ENCODE results near the gene RHBDF2.

RHBDF2 gene

GRCh38 chr17:76501018-76501826 is at the start of gene RHBDF2:
Gene RHBDF2 (minus strand): TSS chr17:76501423. CDS start chr17:76481524, 19,899 bp downstream.
- DNase-seq = peak in 45 of 51 donors; percentile 19 to 87 (median 67)

- no peak for DNase-seq
Observed at GRCh38 chr17:76549539-76549938, 48.3 kb upstream of the RHBDF2 start.

GRCh38 chr17:76549215-76549518 is 47.9 kb upstream of the RHBDF2 start:
- no peak for DNase-seq

GRCh38 chr17:76548378-76549214 is 47.4 kb upstream of the RHBDF2 start:
- DNase-seq = no peak

GRCh38 chr17:76547642-76548202 is 46.5 kb upstream of the RHBDF2 start:
- no peak for DNase-seq

GRCh38 chr17:76547183-76547641 is 46.0 kb upstream of the RHBDF2 start:
- peak in 36 of 51 donors; percentile 23 to 77 (median 48) for DNase-seq

GRCh38 chr17:76546556-76547182 is 45.4 kb upstream of the RHBDF2 start:
- no peak for DNase-seq

- peak in 4 of 51 donors; percentile 18 to 45 (median 34) for DNase-seq
Observed at GRCh38 chr17:76545918-76546555, 44.8 kb upstream of the RHBDF2 start.

- peak in 18 of 51 donors; percentile 40 to 87 (median 71) for DNase-seq
Observed at GRCh38 chr17:76544546-76545365, 43.5 kb upstream of the RHBDF2 start.

GRCh38 chr17:76543826-76544545 is 42.8 kb upstream of the RHBDF2 start:
- DNase-seq = peak in 39 of 51 donors; percentile 32 to 87 (median 60)

- DNase-seq = peak in 1 of 51 donors; percentile 56
Observed at GRCh38 chr17:76543482-76543825, 42.2 kb upstream of the RHBDF2 start.

GRCh38 chr17:76542984-76543383 is 41.8 kb upstream of the RHBDF2 start:
- peak in 1 of 51 donors; percentile 61 for DNase-seq

- DNase-seq = no peak
Observed at GRCh38 chr17:76542566-76542971, 41.3 kb upstream of the RHBDF2 start.

GRCh38 chr17:76541739-76542454 is 40.7 kb upstream of the RHBDF2 start:
- no peak for DNase-seq

GRCh38 chr17:76540381-76541300 is 39.4 kb upstream of the RHBDF2 start:
- peak; percentile 43 to 99 (median 94) for DNase-seq

GRCh38 chr17:76539631-76540271 is 38.5 kb upstream of the RHBDF2 start, which contains the start of gene PRCD:
Gene PRCD (plus strand): TSS chr17:76540044. CDS start chr17:76540142, 98 bp downstream.
- DNase-seq = no peak

Data from hypothalamus (tissue), 51 donors.